IMR-90 (cell line): ENCODE results near the gene FTO. TPM values are rescaled to one million over a fixed set of nuclear protein-coding genes. Genes with fewer than 3 reads are reported as not detected.

Experiments used
- ATAC-seq: fragments of 200-7000 bp; cut with Tn5 transposase; 2 replicates; pipeline ENCODE4 v1.9.1; 2020; ENCODE audit warnings: low read depth, mild to moderate bottlenecking, moderate library complexity
- BruUV-seq: library from RNA; stranded (reverse); fragments of 400-500 nt; replicated peaks from 2 replicates; lab custom pipeline; 2021; lab: Mats Ljungman, UMichigan
- CTCF ChIA-PET: fragments of 300-600 bp; formaldehyde crosslinking; extraction: SDS; loops from one replicate; lab custom pipeline; 2021; ENCODE audit warnings: antibody characterized with exemption; lab: Yijun Ruan, JAX
- POLR2A ChIA-PET: fragments of 300-600 bp; sonication (Branson Sonifier 250); formaldehyde crosslinking; loops from one replicate; lab custom pipeline; 2022; ENCODE audit warnings: antibody characterized with exemption; ENCODE audit not compliant: unreplicated experiment; lab: Charles Lee
- DNase-seq: peaks from one replicate; pipeline ENCODE4 v3.0.0; 2013
- H2AFZ ChIP-seq: replicated peaks from 2 replicates; pipeline ENCODE3; 2013; ENCODE audit warnings: low read length, mild to moderate bottlenecking; ENCODE audit not compliant: poor library complexity
- H2AK5ac ChIP-seq: 2 replicates; pipeline ENCODE4 v1.6.1; 2013; ENCODE audit warnings: low read depth, low read length, inconsistent platforms
- H2AK9ac ChIP-seq: replicated peaks from 2 replicates; pipeline ENCODE3; 2013; ENCODE audit warnings: mild to moderate bottlenecking, low read depth, low read length, moderate library complexity; ENCODE audit not compliant: poor library complexity
- H2BK120ac ChIP-seq: 2 replicates; pipeline ENCODE4 v1.6.1; 2013; ENCODE audit warnings: low read depth, low read length, inconsistent platforms
- H2BK15ac ChIP-seq: 3 replicates; pipeline ENCODE4 v1.6.1; 2013; ENCODE audit warnings: low read depth, low read length, inconsistent platforms
- H2BK20ac ChIP-seq: 2 replicates; pipeline ENCODE4 v1.6.1; 2013; ENCODE audit warnings: low read depth, mild to moderate bottlenecking, inconsistent platforms, low read length, moderate library complexity
- H2BK5ac ChIP-seq: 2 replicates; pipeline ENCODE4 v1.6.1; 2013; ENCODE audit warnings: mild to moderate bottlenecking, low read depth, low read length, inconsistent platforms; ENCODE audit not compliant: poor library complexity, severe bottlenecking
- H3K14ac ChIP-seq: replicated peaks from 2 replicates; pipeline ENCODE4 v1.6.1; 2013; ENCODE audit warnings: low read depth, low read length, inconsistent platforms
- H3K18ac ChIP-seq: 2 replicates; pipeline ENCODE4 v1.6.1; 2013; ENCODE audit warnings: low read depth, low read length, control low read depth
- H3K23ac ChIP-seq: 2 replicates; pipeline ENCODE4 v1.6.1; 2013; ENCODE audit warnings: low read depth, low read length, inconsistent platforms
- H3K27ac ChIP-seq: 2 replicates; pipeline ENCODE4 v1.5.1; 2013; ENCODE audit warnings: mild to moderate bottlenecking, control low read depth, low read length; ENCODE audit not compliant: insufficient read depth
- H3K27me3 ChIP-seq: 2 replicates; pipeline ENCODE4 v1.6.1; 2013; ENCODE audit warnings: low read length; ENCODE audit not compliant: control insufficient read depth, insufficient read depth
- H3K36me3 ChIP-seq: 2 replicates; pipeline ENCODE4 v1.6.1; 2013; ENCODE audit warnings: low read length, mixed read lengths; ENCODE audit not compliant: control insufficient read depth, insufficient read depth
- H3K4ac ChIP-seq: 2 replicates; pipeline ENCODE4 v1.6.1; 2013; ENCODE audit warnings: low read depth, low read length, inconsistent platforms
- H3K4me1 ChIP-seq: 2 replicates; pipeline ENCODE4 v1.6.1; 2013; ENCODE audit warnings: low read length, mixed read lengths; ENCODE audit not compliant: control insufficient read depth, insufficient read depth
- H3K4me2 ChIP-seq: 2 replicates; pipeline ENCODE4 v1.6.1; 2013; ENCODE audit warnings: low read depth, mild to moderate bottlenecking, control low read depth, low read length, moderate library complexity
- H3K4me3 ChIP-seq: 2 replicates; pipeline ENCODE4 v1.5.1; 2013; ENCODE audit warnings: low read depth, mild to moderate bottlenecking, control low read depth, low read length, moderate library complexity; ENCODE audit not compliant: insufficient read depth
- H3K56ac ChIP-seq: 2 replicates; pipeline ENCODE4 v1.6.1; 2013; ENCODE audit warnings: low read length, inconsistent platforms; ENCODE audit not compliant: insufficient read depth; ENCODE audit errors: extremely low read depth
- H3K79me1 ChIP-seq, 2 experiments: 2 replicates each; pipeline ENCODE4 v1.6.1; 2013; ENCODE audit warnings: low read length in 2 of 2, inconsistent platforms in 1 of 2, low read depth in 1 of 2
- H3K9ac ChIP-seq: 2 replicates; pipeline ENCODE4 v1.6.1; 2013; ENCODE audit warnings: low read depth, low read length, control low read depth
- H3K9me1 ChIP-seq: 2 replicates; pipeline ENCODE4 v1.6.1; 2013; ENCODE audit warnings: low read length, inconsistent platforms; ENCODE audit not compliant: insufficient read depth
- H3K9me3 ChIP-seq: 2 replicates; pipeline ENCODE4 v1.6.1; 2013; ENCODE audit warnings: low read length; ENCODE audit not compliant: control insufficient read depth, insufficient read depth
- H4K20me1 ChIP-seq: 2 replicates; pipeline ENCODE4 v1.6.1; 2013; ENCODE audit warnings: low read length, inconsistent platforms; ENCODE audit not compliant: insufficient read depth
- H4K5ac ChIP-seq: 2 replicates; pipeline ENCODE4 v1.6.1; 2013; ENCODE audit warnings: mild to moderate bottlenecking, low read depth, low read length, control low read depth
- H4K8ac ChIP-seq, 2 experiments: 2 replicates each; pipeline ENCODE4 v1.6.1; 2013; ENCODE audit warnings: low read depth in 2 of 2, low read length in 2 of 2, control low read depth in 1 of 2, inconsistent platforms in 1 of 2
- H4K91ac ChIP-seq: 2 replicates; pipeline ENCODE4 v1.6.1; 2013; ENCODE audit warnings: low read depth, low read length, inconsistent platforms; ENCODE audit not compliant: insufficient read depth
- BHLHE40 ChIP-seq: fragments of 150-350 bp; IDR thresholded peaks from 2 replicates; pipeline ENCODE4 v1.6.1; 2016; ENCODE audit warnings: mild to moderate bottlenecking, low read depth, low read length
- CEBPB ChIP-seq: IDR thresholded peaks from 2 replicates; pipeline ENCODE4 v1.6.1; 2012; ENCODE audit warnings: low read depth, low read length, improper control_type of control experiment
- CHD1 ChIP-seq: IDR thresholded peaks from 2 replicates; pipeline ENCODE4 v1.6.1; 2012; ENCODE audit warnings: low read depth, low read length, improper control_type of control experiment
- CTCF ChIP-seq: conservative IDR thresholded peaks from 2 replicates; pipeline ENCODE4 v1.5.1; 2012; ENCODE audit warnings: mild to moderate bottlenecking, low read depth, low read length, improper control_type of control experiment
- ELK1 ChIP-seq: fragments of 150-350 bp; IDR thresholded peaks from 2 replicates; pipeline ENCODE4 v1.6.1; 2016; ENCODE audit warnings: low read depth, mild to moderate bottlenecking, low read length, moderate library complexity, borderline replicate concordance
- FOS ChIP-seq: fragments of 150-350 bp; IDR thresholded peaks from 2 replicates; pipeline ENCODE4 v1.6.1; 2016; ENCODE audit warnings: low read depth, low read length
- MAFK ChIP-seq: IDR thresholded peaks from 2 replicates; pipeline ENCODE4 v1.6.1; 2012; ENCODE audit warnings: low read depth, low read length, improper control_type of control experiment
- MAZ ChIP-seq: IDR thresholded peaks from 2 replicates; pipeline ENCODE4 v1.6.1; 2012; ENCODE audit warnings: low read depth, mild to moderate bottlenecking, low read length, improper control_type of control experiment, moderate library complexity, borderline replicate concordance
- MXI1 ChIP-seq: IDR thresholded peaks from 2 replicates; pipeline ENCODE4 v1.6.1; 2012; ENCODE audit warnings: low read depth, mild to moderate bottlenecking, low read length, moderate library complexity, borderline replicate concordance
- NFE2L2 ChIP-seq: fragments of 150-350 bp; IDR thresholded peaks from 2 replicates; pipeline ENCODE4 v1.6.1; 2016; ENCODE audit warnings: low read depth, mild to moderate bottlenecking, low read length
- POLR2A ChIP-seq: IDR thresholded peaks from 2 replicates; pipeline ENCODE4 v1.6.1; 2012; ENCODE audit warnings: mild to moderate bottlenecking, low read depth, low read length
- RAD21 ChIP-seq: IDR thresholded peaks from 2 replicates; pipeline ENCODE4 v1.6.1; 2012; ENCODE audit warnings: low read length, improper control_type of control experiment
- RCOR1 ChIP-seq: IDR thresholded peaks from 2 replicates; pipeline ENCODE4 v1.6.1; 2012; ENCODE audit warnings: mild to moderate bottlenecking, low read length, improper control_type of control experiment; ENCODE audit not compliant: insufficient replicate concordance
- RFX5 ChIP-seq: IDR thresholded peaks from 2 replicates; pipeline ENCODE4 v1.8.0; 2012; ENCODE audit warnings: low read depth, mild to moderate bottlenecking, low read length, moderate library complexity
- SMC3 ChIP-seq: fragments of 150-350 bp; IDR thresholded peaks from 2 replicates; pipeline ENCODE4 v1.6.1; 2016; ENCODE audit warnings: low read depth, mild to moderate bottlenecking, antibody characterized with exemption, low read length, moderate library complexity
- USF2 ChIP-seq: fragments of 150-350 bp; IDR thresholded peaks from 2 replicates; pipeline ENCODE4 v1.6.1; 2017; ENCODE audit warnings: mild to moderate bottlenecking, antibody characterized with exemption, low read length, low read depth
- WGBS, 2 experiments: methylation state at CpG; one replicate each; pipeline versions ENCODE4 v1.1.5 to v1.1.7; 2013; ENCODE audit warnings: missing lambda C conversion rate in 2 of 2; ENCODE audit not compliant: insufficient read length in 1 of 2; ENCODE audit errors: extremely low coverage in 2 of 2; 5-methylcytosine and 5-hydroxymethylcytosine counted together
- dilution Hi-C: fragments of 300-500 bp; cut with HindIII; formaldehyde crosslinking; loops from one replicate; pipeline ENCODE4 v1.14.3; 2018; ENCODE audit warnings: low sequenced_read_pairs; ENCODE audit not compliant: unreplicated experiment
- in situ Hi-C: fragments of 300-500 bp; cut with MboI; formaldehyde crosslinking; loops from 3 replicates; pipeline ENCODE4 v1.14.3; 2019; ENCODE audit warnings: low sequenced_read_pairs, inconsistent platforms, mixed read lengths
- intact Hi-C: fragments of 100-400 bp; cut with micrococcal nuclease; formaldehyde crosslinking; loops from 2 replicates; pipeline ENCODE4 v1.10.0; 2022
- polyA plus RNA-seq, 3 experiments: library from polyadenylated mRNA; depleted of rRNA; stranded (reverse); fragments of >200 nt; gene quantifications; 2 replicates each; pipeline ENCODE4 v1.2.3, GENCODE V29; 2012; ENCODE audit warnings: low replicate concordance in 1 of 3
- total RNA-seq: library from RNA; depleted of rRNA; stranded (reverse); fragments of >200 nt; gene quantifications from 2 replicates; pipeline ENCODE4 v1.2.3, GENCODE V29; 2012

The FTO gene
- total and polyA plus RNA-seq, 2 of the 4 experiments (the other 2 are of a cell fraction), result 70.3 to 132 TPM

GRCh38 chr16:54123766-54124165 is 419.8 kb downstream of the FTO start:
- H3K27me3 ChIP-seq, result peaks cover 2% of the 10 kb centered on the region
- no peak overlapping the region for H2AK5ac ChIP-seq
- no peak overlapping the region for H2BK120ac ChIP-seq
- DNase-seq (no peak), ATAC-seq (no peak)
- no peak overlapping the region for H2AFZ ChIP-seq
- H3K56ac ChIP-seq, result no peak overlapping the region
- no peak overlapping the region for H2AK9ac ChIP-seq
- no peak overlapping the region for H3K27ac ChIP-seq
- no peak overlapping the region for H3K4ac ChIP-seq
- H3K14ac ChIP-seq, result no peak overlapping the region
- no peaks in the 10 kb centered on the region for H3K9me1 ChIP-seq
- intact Hi-C loops (no loop called here), in situ Hi-C loops (no loop called here), dilution Hi-C loops (no loop called here)
- H3K23ac ChIP-seq, result no peak overlapping the region
- TF ChIP-seq BHLHE40, result no peak
- TF ChIP-seq RFX5, result no peak
- TF ChIP-seq RCOR1, result no peak
- no peak for TF ChIP-seq FOS
- no peak for TF ChIP-seq RAD21
- no peak for TF ChIP-seq MXI1
- no peak for TF ChIP-seq MAZ
- TF ChIP-seq ELK1, result no peak
- no peak for TF ChIP-seq USF2
- no peak for TF ChIP-seq NFE2L2
- TF ChIP-seq CHD1, result no peak
- TF ChIP-seq POLR2A, result no peak
- no peak for TF ChIP-seq CEBPB
- TF ChIP-seq SMC3, result no peak
- no peak for TF ChIP-seq CTCF
- TF ChIP-seq MAFK, result no peak
- WGBS, 2 experiments, result 17% methylated on average over 1 of the region's 4 CpGs; no CpG with 5 or more reads in 1 of the 2 experiments
- no peak overlapping the region for H3K18ac ChIP-seq
- H3K79me1 ChIP-seq, result no peaks in the 10 kb centered on the region
- H3K9me3 ChIP-seq, result no peaks in the 10 kb centered on the region
- no peaks in the 10 kb centered on the region for H3K4me1 ChIP-seq
- H2BK15ac ChIP-seq, result no peak overlapping the region
- ChIA-PET POLR2A (no interaction called here), CTCF (no interaction called here)
- no TSS peak for BruUV-seq
- H2BK5ac ChIP-seq, result no peak overlapping the region
- H4K5ac ChIP-seq, result no peak overlapping the region
- H4K91ac ChIP-seq, result no peak overlapping the region
- no peak overlapping the region for H2BK20ac ChIP-seq
- no peak overlapping the region for H3K4me3 ChIP-seq
- no peak overlapping the region for H3K4me2 ChIP-seq
- no peaks in the 10 kb centered on the region for H4K20me1 ChIP-seq
- no peak overlapping the region for H4K8ac ChIP-seq
- H3K9ac ChIP-seq, result no peak overlapping the region
- H3K36me3 ChIP-seq, result no peaks in the 10 kb centered on the region
